Midbrain (tissue), 1 donor: ENCODE results near the gene ZYX.
"Not testable (repeated sequence)": the region's sequence is repeated elsewhere in the genome, so short reads cannot be mapped to it uniquely, and the experiment has no call there.

ENCODE experiments used
- DNase-seq: peaks from one replicate; lab custom pipeline; 2025; lab: John Stamatoyannopoulos, UW

ZYX gene

GRCh38 chr7:143397710-143398530, 16.8 kb downstream of the ZYX start:
- DNase-seq, result no peak

- DNase-seq, result no peak
These were observed 17.5 kb downstream of the ZYX start for GRCh38 chr7:143398616-143399015.

- no peak for DNase-seq
These were observed 18.0 kb downstream of the ZYX start for GRCh38 chr7:143399151-143399550.

GRCh38 chr7:143399642-143400041, 18.5 kb downstream of the ZYX start:
- no peak for DNase-seq

DNA sequence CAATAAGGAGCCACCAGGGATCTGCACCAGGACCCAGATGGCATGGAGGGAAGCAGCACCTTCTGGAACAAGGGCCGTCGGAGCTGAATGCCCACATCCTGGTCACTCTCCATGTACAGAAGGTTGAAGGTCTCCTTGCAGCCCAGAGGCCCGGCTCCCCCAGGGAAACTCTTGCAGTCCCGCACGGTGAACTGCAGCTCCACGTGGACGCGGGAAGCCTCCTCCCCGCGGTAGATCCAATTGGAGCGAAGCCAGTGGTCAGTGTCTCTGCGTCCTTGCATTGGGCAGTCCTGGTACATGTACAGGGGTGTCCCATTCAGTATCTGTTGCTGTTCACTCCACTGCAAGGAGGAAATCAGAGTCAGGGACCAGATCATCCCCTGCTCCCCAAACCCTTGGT, 20.1 kb downstream of the ZYX start:
- DNase-seq, result no peak

DNA sequence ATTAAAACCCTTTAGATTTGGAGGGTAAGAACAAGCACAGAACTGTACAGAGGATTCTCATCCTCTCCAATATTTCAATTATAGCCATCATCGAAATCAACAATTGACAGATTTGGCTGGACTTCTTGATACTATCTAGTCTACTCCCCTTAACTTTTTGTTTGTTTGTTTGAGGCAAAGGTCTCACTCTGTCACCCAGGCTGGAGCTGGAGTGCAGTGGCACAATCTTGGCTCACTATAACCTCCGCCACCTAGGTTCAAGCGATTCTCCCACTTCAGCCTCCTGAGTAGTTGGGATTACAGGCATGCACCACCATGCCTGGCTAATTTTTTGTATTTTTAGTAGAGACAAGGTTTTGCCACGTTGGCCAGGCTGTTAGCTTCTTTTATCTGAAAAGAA, 21.1 kb downstream of the ZYX start:
- not testable (repeated sequence) for DNase-seq

DNA sequence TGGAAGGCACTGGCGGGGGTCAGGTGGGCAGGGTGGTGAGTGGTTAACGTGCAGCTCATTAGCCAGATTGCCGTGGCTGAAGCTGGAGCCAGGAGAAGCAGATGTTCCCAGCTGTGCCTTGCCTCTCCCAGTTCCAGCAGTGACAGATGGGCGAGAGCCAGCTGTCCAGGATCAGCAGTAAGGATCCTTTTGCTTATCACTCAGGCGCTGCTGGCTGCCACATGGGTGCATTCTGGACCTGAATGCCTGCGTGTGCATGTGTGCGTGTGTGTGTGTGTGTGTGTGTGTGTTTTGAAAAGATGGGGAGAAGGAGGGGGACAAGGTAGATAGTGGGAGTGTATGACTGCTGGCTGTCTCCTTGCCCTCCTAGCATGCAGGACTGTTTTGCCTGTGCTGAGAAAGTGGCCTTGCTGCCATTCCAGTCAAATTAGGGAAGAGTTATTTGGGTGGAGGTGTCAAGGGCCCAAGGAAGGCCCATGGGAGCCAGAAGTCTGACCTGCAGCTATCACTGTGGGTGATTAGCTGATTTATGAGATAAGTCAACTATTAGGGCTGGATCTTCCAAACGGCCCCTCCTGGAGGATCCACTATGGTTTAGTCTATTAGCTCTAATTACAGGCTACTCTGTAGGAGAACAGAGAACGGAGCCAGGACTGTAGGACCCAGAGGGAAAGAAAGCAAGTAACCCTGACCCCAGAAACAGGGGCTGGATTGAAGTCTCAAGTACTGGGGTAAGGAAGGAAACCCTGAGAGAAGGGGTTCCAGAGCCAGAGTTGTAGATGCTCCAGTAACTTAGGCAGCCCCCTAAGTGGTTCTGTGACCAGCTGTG, 24.2 kb downstream of the ZYX start:
- DNase-seq, result no peak

GRCh38 chr7:143406002-143406357, 24.8 kb downstream of the ZYX start:
- no peak for DNase-seq

GRCh38 chr7:143407287-143408251, 26.4 kb downstream of the ZYX start:
- DNase-seq, result no peak

GRCh38 chr7:143408252-143408685, 27.1 kb downstream of the ZYX start:
- no peak for DNase-seq

DNA sequence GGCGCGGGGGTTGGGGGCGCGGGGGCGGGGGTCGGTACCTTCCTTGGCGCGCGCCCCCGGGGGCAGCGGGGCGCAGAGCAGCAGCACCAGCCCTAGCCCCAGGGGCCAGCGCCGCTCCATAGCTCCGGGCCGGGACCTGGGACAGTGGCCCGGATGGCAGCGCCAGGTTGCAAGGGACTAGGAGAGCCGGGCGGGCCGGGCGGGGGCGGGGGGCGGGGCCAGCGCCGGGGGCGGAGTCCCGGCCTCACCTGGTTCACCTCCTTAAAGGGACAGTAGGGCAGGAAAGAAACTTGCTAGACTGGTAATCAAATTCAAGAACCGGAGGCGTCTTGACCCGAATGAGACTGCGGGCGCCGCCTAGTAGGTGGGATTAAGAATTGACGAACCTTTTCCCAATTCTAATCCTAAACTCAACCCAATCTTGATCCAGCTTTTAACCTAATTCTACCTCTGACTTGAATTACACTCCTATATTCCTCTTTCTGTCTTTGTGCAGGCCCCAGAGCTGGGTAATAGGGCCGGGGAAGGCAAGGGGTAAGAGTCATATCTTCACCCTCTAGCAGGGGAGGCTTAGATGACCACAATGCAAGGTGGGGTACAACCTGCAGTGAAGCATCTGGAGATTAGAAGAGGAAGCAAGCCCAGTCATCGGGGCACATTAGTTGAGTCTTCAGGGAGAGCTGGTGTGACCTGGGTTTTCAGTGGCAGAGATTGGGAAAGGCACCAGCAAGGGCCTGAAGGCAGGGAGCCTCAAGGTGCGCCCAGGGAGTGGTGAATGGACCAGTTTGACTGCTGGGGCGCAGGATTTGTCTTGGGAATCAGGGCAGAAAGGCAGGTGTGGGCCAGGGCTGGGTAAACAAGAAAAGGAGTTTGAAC, 27.8 kb downstream of the ZYX start, which contains the start of gene EPHA1:
Gene EPHA1, minus strand, starts transcription at position 171 of the 876 bp plus-strand sequence. Its CDS starts 51 bp downstream, at position 120.
- DNase-seq, result peak; percentile 1

GRCh38 chr7:143410521-143411004, 29.4 kb downstream of the ZYX start:
- peak; percentile 3 for DNase-seq

GRCh38 chr7:143411976-143412708, 31.0 kb downstream of the ZYX start:
- no peak for DNase-seq

GRCh38 chr7:143413123-143413522, 32.0 kb downstream of the ZYX start:
- no peak for DNase-seq

- not testable (repeated sequence) for DNase-seq
These were observed 34.1 kb downstream of the ZYX start for GRCh38 chr7:143415209-143415608.

DNA sequence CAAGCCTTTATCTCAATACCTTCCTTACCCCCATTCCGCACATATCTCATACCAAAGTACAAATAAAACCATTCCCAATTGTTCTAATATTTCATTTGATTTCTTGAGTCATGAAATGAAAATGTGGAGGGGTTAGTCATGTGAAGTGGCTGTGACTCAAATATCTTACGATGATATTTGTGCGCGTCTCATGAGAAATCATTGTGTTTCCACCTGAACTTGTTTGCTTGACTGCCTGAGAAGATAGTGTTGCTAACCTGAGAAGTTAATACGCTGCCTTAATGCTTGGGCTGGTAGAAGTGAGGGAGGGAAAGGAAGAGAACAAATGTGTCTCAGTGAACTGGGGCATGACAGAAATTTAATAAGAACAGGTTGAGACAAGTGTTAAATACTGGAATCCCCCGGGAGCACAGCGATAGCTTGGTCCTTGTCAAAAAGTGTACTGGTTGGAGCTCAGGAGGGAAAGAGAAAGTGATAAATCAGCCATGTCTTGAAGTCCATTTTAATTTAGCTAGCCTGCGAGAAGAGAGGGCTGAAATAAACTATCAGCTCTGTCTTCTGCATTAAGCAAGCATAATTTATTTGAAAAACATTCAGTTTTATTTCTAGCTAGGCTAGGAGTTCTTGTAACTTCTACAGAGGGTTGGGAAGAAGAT, 34.7 kb downstream of the ZYX start:
- no peak for DNase-seq

- peak; percentile 43 for DNase-seq
These were observed 35.5 kb downstream of the ZYX start for GRCh38 chr7:143416565-143417149.

DNA sequence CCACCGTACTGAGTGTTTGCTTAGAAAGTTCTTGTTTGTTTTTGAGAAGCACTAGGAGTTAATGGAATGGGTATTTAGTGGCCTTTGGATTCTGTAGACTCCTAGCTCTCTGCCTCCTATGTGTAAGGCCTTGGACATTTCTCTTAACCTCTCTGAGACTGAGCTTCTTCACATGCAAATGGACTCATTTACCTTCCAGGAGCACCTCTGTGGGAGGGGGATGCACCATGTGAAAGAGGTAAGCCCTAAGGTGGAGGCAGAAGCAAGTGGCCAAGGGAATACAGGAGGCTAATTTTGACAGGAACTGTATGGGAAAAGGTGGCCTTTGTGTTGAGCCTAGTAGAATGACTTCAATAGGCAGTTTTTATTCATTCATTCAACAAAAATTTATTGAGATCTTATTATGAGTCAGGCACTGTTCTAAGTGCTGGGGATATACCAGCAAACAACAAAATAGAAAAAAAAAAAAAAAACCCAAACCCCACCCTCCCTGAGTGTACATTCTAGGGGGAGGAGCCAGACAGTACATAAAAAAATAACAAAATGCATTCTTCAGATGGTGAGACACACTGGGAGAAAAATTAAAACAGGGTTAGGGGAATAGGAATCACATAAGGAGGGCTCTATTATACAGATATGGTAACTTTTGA, 36.7 kb downstream of the ZYX start:
- DNase-seq, result no peak
